Stimulated activated CD4-positive, alpha-beta T cell treated with anti-CD3 and anti-CD28 coated beads, Interleukin-2, amount 100 ng/mL, for 48 hours (primary cell): ENCODE measurements around the gene PNKD.
"Not testable (repeated sequence)": the region's sequence is repeated elsewhere in the genome, so short reads cannot be mapped to it uniquely, and the experiment has no call there.

Experiments
- DNase-seq, 2 donors: peaks; one replicate each; pipeline ENCODE4 v3.0.0-alpha.2; 2020

The PNKD gene

DNA sequence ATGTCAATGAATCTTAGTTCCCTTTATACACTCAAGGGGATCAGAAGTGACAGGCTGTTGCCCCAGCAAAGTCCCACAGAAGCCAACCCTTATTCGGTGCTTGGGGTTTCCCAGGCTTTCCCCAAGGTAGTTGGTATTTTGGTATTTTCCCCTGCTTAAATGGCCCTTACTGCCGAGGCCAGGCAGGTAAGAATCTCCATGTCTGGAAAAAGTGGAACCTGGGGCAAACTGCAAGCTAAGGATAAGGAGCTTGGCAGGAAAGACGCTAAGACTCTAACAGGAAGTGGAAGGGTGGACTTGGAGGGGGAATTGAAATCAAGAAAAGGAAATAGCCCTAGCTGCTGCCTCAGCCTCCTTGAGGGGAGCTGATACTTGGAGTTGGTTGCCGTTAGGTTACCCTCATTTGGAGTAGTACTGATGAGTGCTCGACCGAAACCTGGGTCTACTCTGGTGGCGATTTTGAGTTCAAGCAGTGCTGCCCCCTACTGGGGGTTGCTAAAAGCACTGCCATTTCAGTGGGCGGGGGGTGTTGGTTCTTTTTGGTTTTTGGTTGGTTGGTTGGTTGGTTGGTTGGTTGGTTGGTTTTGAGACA, 12.8 kb upstream of the PNKD start:
- peak; percentile 73 to 77 for DNase-seq

DNA sequence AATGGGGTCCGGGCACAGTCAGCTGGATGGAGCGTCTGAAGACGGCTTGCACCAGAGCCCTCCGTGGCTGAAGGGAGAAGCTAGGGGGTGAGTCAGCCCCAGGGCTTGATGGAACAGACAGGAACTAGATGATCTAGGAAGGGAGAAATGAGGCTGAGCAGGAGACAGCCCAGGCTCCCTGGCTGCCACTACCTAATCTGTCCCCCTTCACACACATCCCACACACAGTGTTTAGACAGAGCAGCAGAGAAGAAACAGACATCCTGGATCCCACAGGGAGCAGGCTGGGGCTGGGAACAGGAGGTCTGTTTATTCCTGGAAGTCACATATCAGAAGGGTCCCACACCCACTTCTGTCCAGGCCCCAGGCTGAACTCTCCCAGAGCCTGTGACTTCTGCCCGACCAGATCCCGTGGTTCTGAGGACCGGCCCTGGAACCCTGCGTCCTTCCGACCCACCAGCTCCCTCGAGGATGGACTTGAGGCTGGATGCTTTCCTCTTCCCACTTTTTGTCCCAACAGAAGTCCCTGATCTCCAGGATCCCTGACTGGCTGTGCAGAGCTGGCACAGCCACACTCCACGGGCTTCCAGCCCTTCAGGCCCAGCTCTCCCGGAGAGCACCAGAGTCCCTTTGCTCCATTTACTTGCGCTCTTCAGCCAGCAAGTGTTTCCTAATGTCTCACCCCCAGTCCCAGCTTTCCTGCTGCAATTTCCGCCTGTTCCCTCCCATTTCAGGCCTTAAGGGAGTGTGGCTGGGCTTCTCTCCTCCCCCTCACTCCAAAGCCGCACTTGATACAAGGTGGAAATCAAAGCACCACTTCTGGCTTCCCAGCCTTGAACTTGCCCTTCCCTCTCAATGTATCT, 11.0 kb upstream of the PNKD start:
- no peak for DNase-seq

DNA sequence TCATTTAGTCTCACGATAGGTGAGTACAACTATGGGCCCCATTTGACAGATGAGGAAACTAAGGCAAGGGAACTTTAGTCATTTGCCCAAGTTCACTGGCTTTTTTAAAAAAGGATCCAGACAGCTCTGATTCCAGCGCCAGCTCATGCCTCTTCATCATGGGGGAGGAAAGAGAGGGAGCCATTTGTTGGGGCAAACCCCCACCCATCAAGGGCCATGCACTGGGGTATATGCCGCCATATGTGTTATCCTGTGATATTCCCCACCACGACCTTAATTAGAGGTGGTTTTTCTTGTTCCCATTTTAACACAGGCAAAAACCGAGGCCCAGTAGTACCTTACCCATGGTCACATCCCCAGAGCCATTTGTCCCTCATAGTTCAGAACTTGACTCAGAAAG, 10.2 kb upstream of the PNKD start:
- no peak for DNase-seq

DNA sequence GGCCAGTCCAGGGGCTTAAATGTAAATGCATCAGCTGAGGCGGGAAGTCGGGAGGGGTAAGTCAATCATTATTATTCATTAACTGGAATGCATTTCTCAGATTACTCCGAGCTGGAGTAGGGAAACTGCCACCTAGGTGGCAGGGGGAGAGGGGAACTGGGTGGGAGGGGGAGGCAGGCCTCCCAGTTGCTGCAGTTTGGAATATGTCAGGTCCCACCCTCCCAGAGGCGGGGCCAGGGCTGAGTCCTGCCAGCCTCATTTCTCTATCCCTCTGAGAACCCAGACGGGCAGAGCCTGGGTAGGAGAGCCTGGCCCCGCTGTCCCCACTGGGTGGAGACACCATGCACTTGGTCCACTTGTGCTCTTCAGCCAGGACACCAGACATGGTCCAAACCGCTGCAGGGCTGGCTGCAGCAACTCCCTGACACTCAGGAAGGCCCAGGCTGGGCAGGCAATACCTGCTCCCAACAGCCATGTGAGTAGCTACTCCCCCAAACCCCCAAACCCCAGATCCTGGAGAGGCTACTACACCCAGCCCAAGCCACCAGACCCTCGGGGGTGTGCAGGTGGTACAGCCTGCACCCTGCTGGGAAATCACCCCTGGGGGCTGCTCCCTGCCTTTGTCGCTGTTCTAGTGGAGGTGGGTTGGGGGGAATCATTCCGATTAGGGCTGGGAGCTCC, 9.4 kb upstream of the PNKD start, which contains the start of gene GPBAR1:
GPBAR1 (plus strand) TSS at position 274 of the 681 bp plus-strand sequence. CDS start 1,710 bp downstream, outside the sequence.
- DNase-seq, result no peak

DNA sequence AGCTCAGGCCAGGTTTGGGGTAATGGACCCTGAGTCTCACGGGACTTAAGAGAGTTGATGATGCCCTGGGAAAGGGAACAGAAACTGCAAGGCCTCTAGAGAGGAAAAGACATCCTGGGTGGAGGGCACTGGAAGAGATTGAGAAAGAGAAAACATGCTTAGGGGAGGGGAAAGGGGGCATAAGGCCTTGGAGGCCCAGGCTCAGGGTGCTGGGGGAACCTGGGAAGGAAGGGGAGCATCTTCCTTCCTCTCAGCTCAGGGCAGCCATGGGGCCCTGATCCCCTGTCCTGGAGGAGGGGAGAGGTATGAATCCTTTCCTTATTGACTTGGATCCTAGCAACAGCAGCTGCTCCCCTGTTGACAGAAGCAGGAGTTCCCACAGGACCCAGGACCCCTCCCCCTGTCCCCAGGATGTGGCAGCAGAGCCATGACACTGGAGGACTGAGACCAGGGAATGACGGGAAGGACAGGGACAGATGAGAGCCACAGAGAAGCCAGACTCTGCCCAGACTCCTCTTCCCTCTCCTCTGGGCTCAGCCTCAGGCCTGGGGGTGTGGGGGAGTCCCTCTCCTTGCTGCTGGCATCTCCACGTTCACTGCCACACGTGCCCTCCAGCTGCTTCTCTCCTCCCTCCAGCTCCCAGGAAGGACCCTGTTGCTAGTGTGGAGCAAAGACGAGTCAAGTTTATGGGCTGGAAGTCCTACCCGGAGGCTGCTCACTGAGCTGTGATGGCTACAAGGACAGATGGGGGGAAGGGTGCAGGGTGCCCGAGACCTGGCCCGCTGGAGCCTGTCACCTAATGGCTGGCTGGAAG, 8.7 kb upstream of the PNKD start:
- DNase-seq, result no peak

DNA sequence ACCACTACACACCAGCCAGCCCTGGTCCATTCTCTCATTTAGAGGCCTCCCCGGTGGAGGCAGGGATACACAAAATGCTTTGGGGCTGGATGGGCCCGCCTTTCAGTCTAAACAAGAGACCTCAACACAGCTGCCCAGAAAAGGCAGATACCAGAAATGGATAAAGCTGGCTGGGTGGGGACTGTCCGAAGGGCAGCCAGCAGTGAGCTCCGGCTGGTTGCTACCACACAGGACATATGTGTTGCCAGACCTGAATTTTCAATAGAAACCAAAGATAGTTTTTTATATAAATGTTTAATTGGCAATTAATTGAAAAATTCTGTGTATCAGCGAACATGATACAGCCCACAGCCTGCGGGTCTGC, 8.1 kb upstream of the PNKD start:
- DNase-seq, result no peak

DNA sequence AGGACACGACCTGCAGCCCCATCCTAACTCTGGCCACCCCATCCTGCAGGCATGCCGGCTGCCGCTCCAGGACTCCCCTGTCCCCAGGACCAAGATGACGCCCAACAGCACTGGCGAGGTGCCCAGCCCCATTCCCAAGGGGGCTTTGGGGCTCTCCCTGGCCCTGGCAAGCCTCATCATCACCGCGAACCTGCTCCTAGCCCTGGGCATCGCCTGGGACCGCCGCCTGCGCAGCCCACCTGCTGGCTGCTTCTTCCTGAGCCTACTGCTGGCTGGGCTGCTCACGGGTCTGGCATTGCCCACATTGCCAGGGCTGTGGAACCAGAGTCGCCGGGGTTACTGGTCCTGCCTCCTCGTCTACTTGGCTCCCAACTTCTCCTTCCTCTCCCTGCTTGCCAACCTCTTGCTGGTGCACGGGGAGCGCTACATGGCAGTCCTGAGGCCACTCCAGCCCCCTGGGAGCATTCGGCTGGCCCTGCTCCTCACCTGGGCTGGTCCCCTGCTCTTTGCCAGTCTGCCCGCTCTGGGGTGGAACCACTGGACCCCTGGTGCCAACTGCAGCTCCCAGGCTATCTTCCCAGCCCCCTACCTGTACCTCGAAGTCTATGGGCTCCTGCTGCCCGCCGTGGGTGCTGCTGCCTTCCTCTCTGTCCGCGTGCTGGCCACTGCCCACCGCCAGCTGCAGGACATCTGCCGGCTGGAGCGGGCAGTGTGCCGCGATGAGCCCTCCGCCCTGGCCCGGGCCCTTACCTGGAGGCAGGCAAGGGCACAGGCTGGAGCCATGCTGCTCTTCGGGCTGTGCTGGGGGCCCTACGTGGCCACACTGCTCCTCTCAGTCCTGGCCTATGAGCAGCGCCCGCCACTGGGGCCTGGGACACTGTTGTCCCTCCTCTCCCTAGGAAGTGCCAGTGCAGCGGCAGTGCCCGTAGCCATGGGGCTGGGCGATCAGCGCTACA, 7.4 kb upstream of the PNKD start:
- DNase-seq, result no peak

DNA sequence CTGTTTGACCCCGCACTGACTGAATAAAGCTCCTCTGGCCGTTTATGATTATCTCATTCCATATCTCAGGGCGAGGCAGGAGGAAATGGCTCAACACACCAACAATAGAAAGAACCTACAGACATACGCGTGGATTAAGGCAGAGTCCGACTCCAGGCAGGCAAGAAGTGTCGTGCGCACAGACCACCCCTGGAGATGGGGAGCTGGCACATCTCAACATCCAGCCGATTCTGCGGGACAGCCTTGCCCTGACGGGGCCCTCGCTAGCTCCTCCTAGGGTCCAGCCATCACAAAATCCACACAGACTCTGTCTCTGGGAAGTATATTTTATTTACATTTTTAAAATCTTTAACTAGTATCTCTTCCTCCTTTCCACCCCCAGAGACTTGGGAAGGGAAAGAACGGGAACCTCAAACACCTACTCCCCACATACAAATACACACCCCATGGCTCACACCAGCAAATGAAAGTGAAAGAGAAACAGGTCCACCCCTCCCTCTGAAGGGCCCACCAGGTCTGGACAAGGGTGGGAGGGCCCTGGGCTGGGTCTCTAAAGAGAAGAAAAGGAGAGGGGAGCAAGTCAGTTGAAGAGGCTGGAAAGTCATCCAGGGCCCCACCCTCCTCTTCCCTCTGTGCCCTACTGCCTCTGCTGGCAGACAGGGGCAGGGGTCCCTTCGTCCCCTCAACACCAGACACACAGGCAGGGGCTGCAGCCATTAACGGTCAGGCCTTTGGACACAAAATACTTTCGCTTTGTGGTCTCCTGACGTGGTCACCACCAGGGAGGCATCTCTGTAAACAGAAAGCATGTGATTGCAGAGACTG, 6.3 kb upstream of the PNKD start:
- no peak for DNase-seq

DNA sequence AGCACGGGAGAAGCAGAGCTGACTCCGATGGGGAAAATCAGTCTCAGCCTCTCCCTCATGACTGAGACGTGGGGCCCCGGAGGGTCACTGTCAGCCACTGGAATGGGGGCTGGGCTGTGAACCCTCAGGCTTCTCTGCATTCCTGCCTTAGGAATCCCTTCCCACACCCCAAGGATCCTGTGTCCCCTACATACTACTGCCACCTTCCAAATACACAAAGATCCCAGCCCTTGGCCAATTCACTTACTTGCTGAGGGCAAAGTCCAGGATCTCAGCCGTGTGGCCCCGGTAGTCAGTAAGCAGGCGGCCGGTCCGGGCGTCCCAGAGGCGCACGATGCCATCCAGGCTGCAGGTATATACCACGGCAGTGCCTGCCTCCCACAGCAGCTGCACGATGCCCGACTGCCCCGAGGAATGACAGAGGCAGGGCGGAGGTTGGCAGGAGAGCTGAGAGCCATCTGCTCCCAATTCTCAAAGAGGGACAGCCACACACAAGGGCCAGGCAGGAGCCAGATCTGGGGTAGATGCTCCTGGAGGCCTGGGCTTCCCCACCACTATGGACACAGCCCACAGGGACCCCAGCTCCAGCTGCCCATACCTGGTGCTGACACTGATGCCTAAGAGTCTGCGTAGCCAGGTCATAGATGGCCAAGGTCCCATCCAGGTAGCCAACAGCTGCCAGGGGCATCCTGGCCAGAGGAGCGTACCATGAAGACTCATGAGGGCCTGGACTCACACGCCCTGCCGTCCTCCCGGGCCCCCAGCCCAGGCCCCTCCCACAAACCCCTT, 5.4 kb upstream of the PNKD start:
- no peak for DNase-seq

DNA sequence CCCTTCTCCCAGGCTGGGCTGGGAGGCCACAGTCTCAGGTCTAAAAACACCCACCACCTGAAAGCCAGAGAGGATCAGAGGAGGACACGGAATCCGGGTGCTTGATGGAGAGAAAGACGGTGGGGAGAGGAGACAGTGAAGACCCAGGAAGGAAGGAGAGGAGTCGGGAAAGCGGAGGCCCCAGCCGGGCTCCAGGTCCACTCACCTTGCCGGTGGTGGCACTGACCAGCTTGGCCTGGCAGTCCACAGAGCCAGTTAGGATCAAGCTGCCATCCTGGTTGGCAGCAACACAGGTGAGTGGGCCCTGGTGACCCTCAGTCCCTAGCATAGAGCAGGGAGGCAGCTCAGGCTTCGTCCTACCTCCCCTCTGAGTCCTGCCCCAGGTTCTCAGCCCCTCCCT, 4.7 kb upstream of the PNKD start:
- DNase-seq, result no peak

DNA sequence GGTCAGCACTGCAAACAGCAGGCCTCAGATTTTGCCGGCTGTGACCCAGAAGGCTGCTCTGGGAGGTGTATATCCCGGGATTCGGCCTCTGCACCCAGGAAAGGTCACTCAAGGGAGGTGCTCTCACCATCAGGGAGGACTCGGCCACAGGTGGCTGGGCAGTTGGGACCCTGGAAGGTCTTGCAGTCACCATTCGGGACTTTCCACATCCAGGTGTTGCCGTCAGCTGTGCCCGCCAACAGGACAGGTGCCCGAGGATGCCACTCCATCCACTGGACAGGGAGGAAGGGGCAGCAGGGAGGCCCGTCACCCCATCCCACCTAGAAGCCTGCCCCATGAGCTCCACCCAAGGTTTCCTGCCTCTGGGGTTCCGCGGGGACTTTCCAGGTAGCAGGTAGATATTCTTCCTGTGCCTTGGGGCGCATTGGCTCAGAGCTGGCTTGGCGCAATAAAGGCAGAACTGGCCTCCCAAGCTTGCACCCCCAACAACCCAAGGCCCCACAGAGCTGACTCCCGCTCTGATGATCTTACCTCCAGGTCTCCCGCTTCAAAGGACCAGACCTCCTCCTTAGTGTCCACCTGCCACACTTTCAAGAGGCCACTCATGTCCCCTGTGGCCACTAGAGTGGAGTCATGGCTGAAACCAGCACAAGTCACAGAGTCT, 3.9 kb upstream of the PNKD start:
- DNase-seq, result no peak

DNA sequence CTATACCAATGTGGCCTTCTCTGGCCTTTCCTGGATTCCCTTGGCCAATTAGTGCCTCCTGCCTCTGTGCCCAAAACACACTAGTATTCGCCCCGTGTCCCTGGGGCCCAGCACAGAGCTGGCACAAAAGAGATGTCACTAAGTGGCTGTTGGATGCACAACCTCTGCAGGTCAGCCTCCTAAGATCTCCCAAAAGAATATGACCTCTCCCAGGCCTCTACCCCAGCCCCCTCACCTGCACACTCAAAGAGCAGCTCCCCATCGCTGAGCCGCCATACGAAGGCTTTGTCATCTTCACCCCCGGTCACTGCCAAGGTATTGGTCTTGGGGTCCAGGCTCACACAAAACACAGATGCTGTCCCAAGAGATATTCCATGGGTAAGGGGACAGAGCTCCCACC, 3.1 kb upstream of the PNKD start:
- DNase-seq, result no peak

DNA sequence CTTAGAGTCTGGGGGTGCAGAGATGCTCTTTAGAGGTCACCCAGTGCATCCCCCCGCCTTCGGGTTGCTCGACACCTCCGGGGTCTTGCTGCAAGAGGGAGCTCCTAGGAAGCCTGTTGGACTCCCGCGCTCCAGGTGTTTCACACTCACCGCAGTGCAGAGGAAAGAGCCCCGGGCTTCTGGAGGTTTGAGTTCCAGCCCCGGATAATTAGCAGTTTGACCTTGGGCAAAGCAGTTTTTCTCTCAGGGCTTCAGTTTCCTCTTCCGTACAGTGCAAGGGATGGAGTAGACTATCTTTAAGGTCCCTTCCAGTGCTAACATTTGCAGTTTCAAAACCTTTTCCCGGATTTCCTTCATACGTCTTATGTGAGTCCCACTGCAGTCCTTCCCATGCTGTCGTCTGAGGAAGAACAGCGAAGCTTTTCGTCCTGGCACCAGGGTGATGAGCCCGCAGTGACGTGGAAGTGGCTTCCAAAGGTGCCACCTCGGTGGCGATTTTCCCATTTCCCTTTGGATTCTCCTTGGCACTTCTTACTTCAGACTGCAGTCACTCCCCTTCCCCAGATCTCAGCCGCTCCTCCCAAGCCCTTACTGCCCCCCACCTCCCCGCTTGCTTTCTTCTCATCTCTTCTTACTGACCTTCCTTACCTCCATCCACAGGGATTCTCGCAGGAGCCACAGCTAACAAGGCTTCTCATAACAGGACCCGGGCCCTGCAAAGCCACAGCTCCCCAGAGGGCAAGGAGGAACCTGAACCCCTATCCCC, 585 bp downstream of the PNKD start:
- no peak for DNase-seq

DNA sequence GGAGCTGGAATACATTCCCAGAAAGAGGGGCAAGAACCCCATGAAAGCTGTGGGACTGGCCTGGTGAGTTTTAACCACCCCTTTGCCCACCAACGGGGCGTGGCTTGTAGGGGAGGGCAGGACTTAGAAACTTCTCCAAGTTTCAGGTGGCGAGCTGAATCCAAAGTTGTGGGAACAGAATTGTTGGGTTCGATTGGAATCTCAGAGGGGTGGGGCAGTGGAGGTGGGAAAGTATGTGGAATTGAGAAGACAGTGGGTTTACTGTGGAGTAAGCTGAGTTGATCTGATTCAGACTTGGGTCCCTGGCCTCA, 1.1 kb downstream of the PNKD start:
- DNase-seq, result no peak

DNA sequence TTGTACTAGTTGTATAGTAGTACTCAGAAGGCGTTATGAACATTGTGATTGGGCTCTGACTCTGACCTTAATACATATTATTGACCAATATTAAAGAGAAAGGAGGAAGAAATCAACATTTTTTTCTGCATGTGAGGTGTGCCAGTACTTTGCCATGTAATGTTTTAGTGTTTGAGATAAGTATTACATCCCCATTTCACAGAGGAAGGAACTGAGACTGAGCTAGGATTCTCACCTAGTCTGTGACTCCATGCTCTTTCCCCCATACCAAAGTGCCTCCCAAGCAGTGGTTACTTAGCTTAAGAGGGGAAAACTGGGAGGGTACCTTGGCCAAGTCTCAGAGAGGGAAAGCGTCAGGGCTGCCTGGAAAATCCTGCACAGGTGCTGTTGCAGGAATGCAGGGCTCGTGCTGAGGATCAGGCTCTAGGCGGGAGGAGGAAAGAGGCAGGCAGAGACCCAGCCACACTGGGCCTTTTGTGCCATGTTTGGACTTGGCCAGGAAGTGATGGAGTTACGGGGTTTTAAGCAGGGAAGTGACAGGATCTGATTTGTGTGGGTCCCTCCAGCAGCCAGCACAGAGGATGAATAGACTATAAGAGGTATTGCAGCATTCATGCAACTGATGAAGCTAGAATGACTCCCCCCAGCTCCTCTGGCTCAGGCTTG, 1.7 kb downstream of the PNKD start:
- no peak for DNase-seq

DNA sequence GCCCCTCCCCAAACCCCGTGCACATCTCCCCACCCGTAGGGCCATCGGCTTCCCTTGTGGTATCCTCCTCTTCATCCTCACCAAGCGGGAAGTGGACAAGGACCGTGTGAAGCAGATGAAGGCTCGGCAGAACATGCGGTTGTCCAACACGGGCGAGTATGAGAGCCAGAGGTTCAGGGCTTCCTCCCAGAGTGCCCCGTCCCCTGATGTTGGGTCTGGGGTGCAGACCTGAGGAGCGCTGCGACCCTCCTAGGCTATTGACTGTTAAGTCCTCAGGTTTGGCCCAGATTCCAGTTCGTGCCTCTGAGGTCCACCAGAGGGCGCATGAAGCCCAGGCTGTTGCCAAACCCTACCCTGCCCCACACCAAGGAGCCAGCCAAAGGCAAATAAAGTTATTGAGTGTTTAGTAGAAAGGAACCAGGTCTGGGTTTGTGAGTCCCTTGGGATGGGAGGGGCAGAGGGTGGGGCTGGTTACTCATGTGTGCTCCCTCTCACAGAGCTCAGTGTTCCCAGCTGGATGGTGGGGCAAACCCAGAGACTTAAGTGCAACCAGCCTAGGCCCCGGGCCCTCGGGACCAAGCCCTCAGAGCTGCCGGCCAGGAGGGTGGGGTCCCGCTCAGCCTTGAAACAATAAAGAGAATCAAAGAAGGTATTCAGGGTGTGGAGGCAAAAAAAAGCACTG, 2.4 kb downstream of the PNKD start:
- DNase-seq, result peak; percentile 68 to 71

DNA sequence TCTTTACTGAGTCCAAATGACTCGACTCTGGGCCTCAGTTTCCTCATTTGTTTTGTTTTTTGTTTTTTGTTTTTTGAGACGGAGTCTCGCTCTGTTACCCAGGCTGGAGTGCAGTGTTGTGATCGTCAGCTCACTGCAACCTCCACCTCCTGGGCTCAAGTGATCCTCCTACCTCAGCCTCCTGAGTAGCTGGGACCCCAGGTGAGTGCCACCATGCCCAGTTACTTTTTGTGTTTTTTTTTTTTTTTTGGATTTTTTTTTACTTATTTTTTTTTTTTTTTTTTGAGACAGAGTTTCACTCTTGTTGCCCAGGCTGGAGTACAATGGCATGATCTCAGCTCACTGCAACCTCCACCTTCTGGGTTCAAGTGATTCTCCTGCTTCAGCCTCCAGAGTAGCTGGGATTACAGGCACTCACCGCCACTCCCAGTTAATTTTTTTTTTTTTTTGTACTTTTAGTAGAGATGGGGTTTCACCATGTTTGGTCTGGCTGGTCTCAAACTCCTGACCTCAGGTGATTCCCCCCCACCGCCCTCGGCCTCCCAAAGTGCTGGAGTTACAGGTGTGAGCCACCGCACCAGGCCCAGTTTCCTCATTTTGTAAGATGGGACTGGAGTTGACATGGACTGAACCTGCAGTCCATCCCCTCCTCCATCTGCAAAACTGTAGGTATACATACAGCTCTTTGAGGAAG, 3.0 kb downstream of the PNKD start:
- DNase-seq, result not testable (repeated sequence)
